K562 (cell line): ENCODE measurements around the gene SYT17. TPM values are rescaled to one million over a fixed set of nuclear protein-coding genes. Genes with fewer than 3 reads are reported as not detected.

Experiments
- BRCA1 ChIP-seq, 2 experiments: fragments of 450-650 bp in 1 of 2; sonication (generic) in 1 of 2; formaldehyde crosslinking in 1 of 2; IDR thresholded peaks; 2 replicates each; pipeline versions ENCODE4 v1.5.0 to v1.6.1; 2017 to 2020; ENCODE audit warnings: mild to moderate bottlenecking in 1 of 2, missing genetic modification reagents in 1 of 2
- EP400 ChIP-seq: fragments of 450-650 bp; IDR thresholded peaks from 2 replicates; pipeline ENCODE4 v1.6.1; 2017; ENCODE audit warnings: antibody characterized with exemption, mild to moderate bottlenecking, moderate library complexity
- FOXM1 ChIP-seq, 2 experiments: fragments of 450-650 bp in 1 of 2; sonication (generic) in 1 of 2; formaldehyde crosslinking in 1 of 2; IDR thresholded peaks; 2 replicates each; pipeline versions ENCODE4 v1.6.1 to v1.9.0; 2017 to 2022; ENCODE audit warnings: low read depth in 2 of 2, mild to moderate bottlenecking in 2 of 2, missing genetic modification reagents in 1 of 2, moderate library complexity in 1 of 2
- HEY1 ChIP-seq: fragments of 250-450 bp; sonication (Bioruptor Pico); IDR thresholded peaks from 2 replicates; pipeline ENCODE4 v1.5.0; 2020; ENCODE audit warnings: mild to moderate bottlenecking, moderate library complexity, borderline replicate concordance
- HNRNPL ChIP-seq: fragments of 200-400 bp; formaldehyde crosslinking; IDR thresholded peaks from 2 replicates; pipeline ENCODE4 v1.6.1; 2017; ENCODE audit warnings: low read depth, mild to moderate bottlenecking, low read length
- HNRNPUL1 ChIP-seq: fragments of 200-400 bp; formaldehyde crosslinking; IDR thresholded peaks from 2 replicates; pipeline ENCODE4 v1.6.1; 2017; ENCODE audit warnings: low read length
- JUNB ChIP-seq: fragments of 450-650 bp; formaldehyde crosslinking; conservative IDR thresholded peaks from 2 replicates; pipeline ENCODE4 v1.4.0; 2020; ENCODE audit warnings: mild to moderate bottlenecking
- LARP7 ChIP-seq: fragments of 450-650 bp; IDR thresholded peaks from 2 replicates; pipeline ENCODE4 v1.6.1; 2016
- RFX1 ChIP-seq: fragments of 450-650 bp; IDR thresholded peaks from 2 replicates; pipeline ENCODE4 v1.6.1; 2016; ENCODE audit warnings: mild to moderate bottlenecking, moderate library complexity
- TAF15 ChIP-seq: fragments of 200-400 bp; formaldehyde crosslinking; IDR thresholded peaks from 2 replicates; pipeline ENCODE4 v1.6.1; 2017; ENCODE audit warnings: mild to moderate bottlenecking, low read depth, low read length, moderate library complexity
- ZNF695 ChIP-seq: fragments of 450-650 bp; formaldehyde crosslinking; IDR thresholded peaks from 2 replicates; pipeline ENCODE4 v1.4.0; 2020; ENCODE audit warnings: mild to moderate bottlenecking, moderate library complexity
- polyA plus RNA-seq, 8 experiments: library from polyadenylated mRNA; depleted of rRNA in 4 of 8; stranded (reverse) in 5 of 8; unstranded in 3 of 8; fragments of >200 nt; fragmentation: Nextera tagmentation in 2 of 8; fragmentation: Illumina TruSeq in 1 of 8; extraction: Ambion mirVana in 2 of 8; extraction: Trizol in 1 of 8; gene quantifications; 2 replicates each; pipeline versions ENCODE4 v1.2.1 to v1.2.3, GENCODE V29; 2011 to 2014; ENCODE audit warnings: inconsistent platforms in 1 of 8, missing spikeins in 1 of 8
- total RNA-seq, 7 experiments: library from RNA; depleted of rRNA in 6 of 7; stranded (reverse); fragments of >200 nt in 6 of 7; fragmentation: Illumina TruSeq in 2 of 7; extraction: Trizol in 2 of 7; gene quantifications; 2 replicates each; pipeline versions ENCODE4 v1.2.1 to v1.2.3, GENCODE V29; 2011 to 2021; ENCODE audit warnings: low replicate concordance in 1 of 7
- TF ChIP-seq, protein P1 (sequence below): fragments of 150-350 bp; IDR thresholded peaks from 2 replicates; pipeline ENCODE4 v1.6.1; 2014; ENCODE audit warnings: low read depth, mild to moderate bottlenecking, low read length, borderline replicate concordance
- TF ChIP-seq, protein P2 (sequence below): sonication (generic); formaldehyde crosslinking; IDR thresholded peaks from 2 replicates; pipeline ENCODE4 v1.8.0; 2022; ENCODE audit warnings: mild to moderate bottlenecking, missing genetic modification reagents
- TF ChIP-seq, protein P3 (sequence below): fragments of 250-450 bp; sonication (Bioruptor Pico); IDR thresholded peaks from 2 replicates; pipeline ENCODE4 v1.5.0; 2022; ENCODE audit warnings: mild to moderate bottlenecking
- TF ChIP-seq, protein P4 (sequence below): fragments of 450-650 bp; formaldehyde crosslinking; conservative IDR thresholded peaks from 2 replicates; pipeline ENCODE4 v1.4.0; 2022; ENCODE audit warnings: mild to moderate bottlenecking, missing genetic modification characterization
- TF ChIP-seq, protein P5 (sequence below): IDR thresholded peaks from 2 replicates; pipeline ENCODE4 v1.6.1; 2014; ENCODE audit warnings: antibody characterized with exemption

The SYT17 gene
- total and polyA plus RNA-seq, 9 of the 15 experiments (the other 6 are each of a cell fraction or from before 2014, with no cell fraction given) = not detected

DNA sequence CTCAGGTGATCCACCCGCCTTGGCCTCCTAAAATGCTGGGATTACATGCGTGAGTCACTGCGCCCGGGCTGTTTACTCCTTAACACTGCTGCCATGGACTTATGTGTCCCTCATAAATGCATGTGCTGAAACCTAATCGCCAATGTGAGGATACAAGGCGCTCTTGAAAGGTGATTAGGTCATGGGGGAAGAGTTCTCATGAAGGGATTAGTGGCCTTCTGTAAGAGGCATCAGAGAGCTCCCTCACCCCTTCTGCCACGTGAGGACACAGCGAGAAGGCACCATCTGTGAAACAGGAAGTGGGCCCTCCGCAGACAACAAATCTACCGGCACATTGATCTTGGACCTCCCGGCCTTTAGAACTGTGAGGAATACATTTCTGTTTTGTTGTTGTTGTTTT lies 35.1 kb upstream of the SYT17 start (continued):
- TF ChIP-seq, protein P1, sequence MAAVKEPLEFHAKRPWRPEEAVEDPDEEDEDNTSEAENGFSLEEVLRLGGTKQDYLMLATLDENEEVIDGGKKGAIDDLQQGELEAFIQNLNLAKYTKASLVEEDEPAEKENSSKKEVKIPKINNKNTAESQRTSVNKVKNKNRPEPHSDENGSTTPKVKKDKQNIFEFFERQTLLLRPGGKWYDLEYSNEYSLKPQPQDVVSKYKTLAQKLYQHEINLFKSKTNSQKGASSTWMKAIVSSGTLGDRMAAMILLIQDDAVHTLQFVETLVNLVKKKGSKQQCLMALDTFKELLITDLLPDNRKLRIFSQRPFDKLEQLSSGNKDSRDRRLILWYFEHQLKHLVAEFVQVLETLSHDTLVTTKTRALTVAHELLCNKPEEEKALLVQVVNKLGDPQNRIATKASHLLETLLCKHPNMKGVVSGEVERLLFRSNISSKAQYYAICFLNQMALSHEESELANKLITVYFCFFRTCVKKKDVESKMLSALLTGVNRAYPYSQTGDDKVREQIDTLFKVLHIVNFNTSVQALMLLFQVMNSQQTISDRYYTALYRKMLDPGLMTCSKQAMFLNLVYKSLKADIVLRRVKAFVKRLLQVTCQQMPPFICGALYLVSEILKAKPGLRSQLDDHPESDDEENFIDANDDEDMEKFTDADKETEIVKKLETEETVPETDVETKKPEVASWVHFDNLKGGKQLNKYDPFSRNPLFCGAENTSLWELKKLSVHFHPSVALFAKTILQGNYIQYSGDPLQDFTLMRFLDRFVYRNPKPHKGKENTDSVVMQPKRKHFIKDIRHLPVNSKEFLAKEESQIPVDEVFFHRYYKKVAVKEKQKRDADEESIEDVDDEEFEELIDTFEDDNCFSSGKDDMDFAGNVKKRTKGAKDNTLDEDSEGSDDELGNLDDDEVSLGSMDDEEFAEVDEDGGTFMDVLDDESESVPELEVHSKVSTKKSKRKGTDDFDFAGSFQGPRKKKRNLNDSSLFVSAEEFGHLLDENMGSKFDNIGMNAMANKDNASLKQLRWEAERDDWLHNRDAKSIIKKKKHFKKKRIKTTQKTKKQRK = no peak
- TF ChIP-seq RFX1 (no peak), LARP7 (no peak), BRCA1 (IDR thresholded peaks at IDR 0.05) (no peak), BRCA1 (CRISPR knock-in tag; IDR thresholded peaks at IDR 0.05) (no peak), EP400 (no peak), JUNB (CRISPR knock-in tag) (no peak), HEY1 (CRISPR knock-in tag) (no peak), ZNF695 (CRISPR knock-in tag) (no peak), TAF15 (no peak), FOXM1 (IDR thresholded peaks at IDR 0.05; ENCODE audit: low read depth) (no peak), FOXM1 (CRISPR knock-in tag; IDR thresholded peaks at IDR 0.05; ENCODE audit: low read depth) (no peak), HNRNPL (no peak), HNRNPUL1 (no peak)
- TF ChIP-seq, protein P2, sequence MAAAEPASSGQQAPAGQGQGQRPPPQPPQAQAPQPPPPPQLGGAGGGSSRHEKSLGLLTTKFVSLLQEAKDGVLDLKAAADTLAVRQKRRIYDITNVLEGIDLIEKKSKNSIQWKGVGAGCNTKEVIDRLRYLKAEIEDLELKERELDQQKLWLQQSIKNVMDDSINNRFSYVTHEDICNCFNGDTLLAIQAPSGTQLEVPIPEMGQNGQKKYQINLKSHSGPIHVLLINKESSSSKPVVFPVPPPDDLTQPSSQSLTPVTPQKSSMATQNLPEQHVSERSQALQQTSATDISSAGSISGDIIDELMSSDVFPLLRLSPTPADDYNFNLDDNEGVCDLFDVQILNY (CRISPR knock-in tag) = no peak
- TF ChIP-seq, protein P3, sequence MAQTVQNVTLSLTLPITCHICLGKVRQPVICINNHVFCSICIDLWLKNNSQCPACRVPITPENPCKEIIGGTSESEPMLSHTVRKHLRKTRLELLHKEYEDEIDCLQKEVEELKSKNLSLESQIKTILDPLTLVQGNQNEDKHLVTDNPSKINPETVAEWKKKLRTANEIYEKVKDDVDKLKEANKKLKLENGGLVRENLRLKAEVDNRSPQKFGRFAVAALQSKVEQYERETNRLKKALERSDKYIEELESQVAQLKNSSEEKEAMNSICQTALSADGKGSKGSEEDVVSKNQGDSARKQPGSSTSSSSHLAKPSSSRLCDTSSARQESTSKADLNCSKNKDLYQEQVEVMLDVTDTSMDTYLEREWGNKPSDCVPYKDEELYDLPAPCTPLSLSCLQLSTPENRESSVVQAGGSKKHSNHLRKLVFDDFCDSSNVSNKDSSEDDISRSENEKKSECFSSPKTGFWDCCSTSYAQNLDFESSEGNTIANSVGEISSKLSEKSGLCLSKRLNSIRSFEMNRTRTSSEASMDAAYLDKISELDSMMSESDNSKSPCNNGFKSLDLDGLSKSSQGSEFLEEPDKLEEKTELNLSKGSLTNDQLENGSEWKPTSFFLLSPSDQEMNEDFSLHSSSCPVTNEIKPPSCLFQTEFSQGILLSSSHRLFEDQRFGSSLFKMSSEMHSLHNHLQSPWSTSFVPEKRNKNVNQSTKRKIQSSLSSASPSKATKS (CRISPR knock-in tag) = no peak
- TF ChIP-seq, protein P4, sequence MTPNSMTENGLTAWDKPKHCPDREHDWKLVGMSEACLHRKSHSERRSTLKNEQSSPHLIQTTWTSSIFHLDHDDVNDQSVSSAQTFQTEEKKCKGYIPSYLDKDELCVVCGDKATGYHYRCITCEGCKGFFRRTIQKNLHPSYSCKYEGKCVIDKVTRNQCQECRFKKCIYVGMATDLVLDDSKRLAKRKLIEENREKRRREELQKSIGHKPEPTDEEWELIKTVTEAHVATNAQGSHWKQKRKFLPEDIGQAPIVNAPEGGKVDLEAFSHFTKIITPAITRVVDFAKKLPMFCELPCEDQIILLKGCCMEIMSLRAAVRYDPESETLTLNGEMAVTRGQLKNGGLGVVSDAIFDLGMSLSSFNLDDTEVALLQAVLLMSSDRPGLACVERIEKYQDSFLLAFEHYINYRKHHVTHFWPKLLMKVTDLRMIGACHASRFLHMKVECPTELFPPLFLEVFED (CRISPR knock-in tag) = no peak
- TF ChIP-seq, protein P5, sequence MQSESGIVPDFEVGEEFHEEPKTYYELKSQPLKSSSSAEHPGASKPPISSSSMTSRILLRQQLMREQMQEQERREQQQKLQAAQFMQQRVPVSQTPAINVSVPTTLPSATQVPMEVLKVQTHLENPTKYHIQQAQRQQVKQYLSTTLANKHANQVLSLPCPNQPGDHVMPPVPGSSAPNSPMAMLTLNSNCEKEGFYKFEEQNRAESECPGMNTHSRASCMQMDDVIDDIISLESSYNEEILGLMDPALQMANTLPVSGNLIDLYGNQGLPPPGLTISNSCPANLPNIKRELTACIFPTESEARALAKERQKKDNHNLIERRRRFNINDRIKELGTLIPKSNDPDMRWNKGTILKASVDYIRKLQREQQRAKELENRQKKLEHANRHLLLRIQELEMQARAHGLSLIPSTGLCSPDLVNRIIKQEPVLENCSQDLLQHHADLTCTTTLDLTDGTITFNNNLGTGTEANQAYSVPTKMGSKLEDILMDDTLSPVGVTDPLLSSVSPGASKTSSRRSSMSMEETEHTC = no peak
